Erythroblast (primary cell): Measurements from ENCODE around the gene KANSL1.

ENCODE experiments used
- DNase-seq, 2 experiments: peaks; one replicate each; lab custom pipeline; 2025; lab: John Stamatoyannopoulos, UW
- GATA1 ChIP-seq: IDR thresholded peaks from 2 replicates; pipeline ENCODE4 v1.6.1; 2011; ENCODE audit warnings: low read depth, mild to moderate bottlenecking, control low read depth, low read length, moderate library complexity
- POLR2A ChIP-seq: IDR thresholded peaks from 2 replicates; pipeline ENCODE4 v1.6.1; 2011; ENCODE audit warnings: mild to moderate bottlenecking, low read length

Gene KANSL1

DNA sequence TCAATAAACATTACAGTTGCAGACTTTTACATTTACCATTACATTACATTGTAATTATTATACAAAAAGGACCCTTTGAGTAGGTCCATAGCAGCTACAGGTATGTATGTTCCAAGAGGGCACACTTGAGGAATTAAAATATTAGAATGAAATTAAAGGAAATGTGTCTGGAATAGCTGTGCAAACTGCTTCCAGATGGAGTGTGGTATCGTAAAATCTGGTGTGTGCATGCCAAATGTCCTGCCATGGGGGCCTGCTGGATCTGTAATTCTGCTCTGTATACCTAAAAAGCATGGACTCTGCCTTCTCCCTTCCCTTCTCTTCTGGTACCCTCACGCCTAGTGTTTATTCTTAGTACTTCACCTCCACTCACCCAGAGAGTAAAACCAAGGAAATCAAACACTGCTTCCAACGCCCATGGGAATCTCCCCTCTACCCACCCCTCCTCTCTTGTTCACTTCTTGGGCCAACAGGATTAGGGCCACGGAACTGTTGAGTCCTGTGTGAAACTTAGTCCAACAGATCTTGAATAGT, 155.4 kb downstream of the KANSL1 start:
- no peak for TF ChIP-seq POLR2A
- no peak for DNase-seq

DNA sequence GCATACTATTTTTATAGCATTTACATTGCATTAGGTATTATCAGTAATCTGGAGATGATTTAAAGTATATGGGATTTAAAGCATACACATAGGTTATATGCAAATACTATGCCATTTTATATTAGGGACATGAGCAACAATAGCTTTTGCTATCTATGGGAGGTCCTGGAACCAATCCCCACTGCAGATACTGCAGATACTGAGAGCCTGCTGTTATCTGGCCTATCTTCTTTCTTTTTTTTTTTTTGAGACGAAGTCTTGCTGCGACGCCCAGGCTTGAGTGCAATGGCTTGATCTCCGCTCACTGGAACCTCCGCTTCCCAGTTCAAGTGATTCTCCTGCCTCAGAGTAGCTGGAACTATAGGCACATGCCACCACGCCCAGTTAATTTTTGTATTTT, 156.7 kb downstream of the KANSL1 start:
- DNase-seq: no peak
- no peak for TF ChIP-seq GATA1
- TF ChIP-seq POLR2A: no peak

DNA sequence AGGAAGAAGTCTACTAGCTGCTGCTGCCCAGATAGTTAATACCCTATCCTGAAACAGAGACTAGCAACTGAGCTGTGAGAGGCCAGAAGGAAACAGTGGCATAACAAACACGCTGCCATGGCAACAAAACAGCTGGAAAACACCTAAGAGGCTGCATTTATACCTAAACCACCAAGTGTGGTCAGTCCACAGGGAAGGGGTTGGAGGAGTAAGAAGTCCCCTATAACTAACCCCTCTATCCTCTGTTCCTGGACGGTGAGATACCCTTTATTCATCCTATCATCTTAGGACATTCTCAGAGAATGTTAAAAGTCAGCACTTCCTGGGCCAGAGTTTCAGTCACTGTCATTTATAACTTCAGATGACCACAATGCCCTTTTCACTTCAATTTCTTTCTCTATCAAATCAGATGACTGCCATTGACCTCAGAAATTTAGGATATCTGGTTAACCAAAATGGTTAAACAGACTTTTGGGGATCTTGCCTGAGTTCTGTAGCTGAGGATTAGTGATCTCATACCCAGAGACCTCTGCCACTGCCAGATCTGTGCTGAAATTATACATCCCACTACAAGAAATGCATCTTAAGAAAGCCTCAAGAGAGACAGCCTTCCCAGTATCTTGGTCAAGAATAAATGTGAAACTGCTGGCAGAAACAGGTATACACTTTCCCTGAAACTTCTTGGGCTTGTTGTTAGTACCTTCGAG, 158.0 kb downstream of the KANSL1 start:
- no peak for TF ChIP-seq POLR2A
- TF ChIP-seq GATA1: no peak
- no peak for DNase-seq

DNA sequence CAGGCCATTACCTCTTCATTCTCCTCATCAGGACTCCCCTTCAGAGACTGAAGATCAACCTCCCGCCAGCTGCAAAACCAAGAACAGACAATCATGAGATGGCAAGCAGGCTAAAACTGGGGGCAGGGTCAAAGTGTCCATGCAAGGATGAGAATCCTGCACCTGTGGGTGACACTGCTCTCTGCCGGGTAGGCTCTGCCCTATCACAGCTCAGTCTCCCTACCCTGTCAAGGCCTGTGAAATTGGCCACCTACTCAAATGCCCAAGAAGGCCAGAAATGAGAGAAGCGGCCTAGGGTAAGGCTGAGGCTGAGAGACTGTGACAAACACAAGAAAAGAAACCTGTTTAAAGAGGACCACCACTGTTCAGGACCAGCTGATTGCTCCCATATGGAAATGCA, 159.8 kb downstream of the KANSL1 start:
- no peak for TF ChIP-seq POLR2A
- TF ChIP-seq GATA1: no peak
- DNase-seq: no peak

DNA sequence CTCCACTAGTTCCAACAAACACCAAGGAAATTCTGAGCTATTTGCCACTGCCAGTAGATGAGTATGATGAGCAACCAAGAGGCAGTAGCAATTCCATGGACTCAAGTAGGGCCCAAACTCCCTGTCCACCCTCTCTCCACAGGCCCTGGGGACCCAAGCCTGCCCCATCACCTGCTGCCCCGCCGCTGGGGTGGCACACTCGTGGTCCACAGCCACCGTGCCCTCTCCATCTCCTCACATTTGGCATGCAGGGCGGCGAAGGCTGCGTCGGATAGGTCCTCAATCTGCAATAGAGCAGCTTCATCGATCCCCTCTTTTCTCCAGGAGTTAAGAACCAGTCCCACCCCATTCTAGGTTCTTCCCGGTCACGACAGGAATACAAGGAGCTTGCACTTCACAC, 160.3 kb downstream of the KANSL1 start:
- no peak for DNase-seq
- no peak for TF ChIP-seq GATA1
- no peak for TF ChIP-seq POLR2A

DNA sequence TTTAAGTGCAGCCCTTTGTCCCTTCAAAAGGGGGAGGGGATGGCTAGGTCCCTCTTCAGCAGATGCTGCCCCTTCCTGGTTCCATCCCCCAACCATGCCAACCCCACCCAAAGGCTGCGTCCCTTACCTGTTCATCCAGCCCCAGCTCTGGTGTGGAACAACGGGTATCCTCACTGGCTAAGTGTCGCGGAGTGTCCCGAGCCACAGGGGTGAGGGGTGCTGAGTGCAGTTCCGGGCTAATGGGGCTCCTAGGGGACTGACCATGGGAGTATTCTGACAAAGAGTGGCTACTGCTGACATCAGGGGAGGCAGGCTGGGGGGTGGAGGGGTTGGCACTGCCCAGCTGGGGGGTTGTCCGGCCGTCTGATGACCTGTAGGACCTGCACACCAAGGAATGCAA, 161.3 kb downstream of the KANSL1 start:
- TF ChIP-seq GATA1: no peak
- TF ChIP-seq POLR2A: no peak
- no peak for DNase-seq

DNA sequence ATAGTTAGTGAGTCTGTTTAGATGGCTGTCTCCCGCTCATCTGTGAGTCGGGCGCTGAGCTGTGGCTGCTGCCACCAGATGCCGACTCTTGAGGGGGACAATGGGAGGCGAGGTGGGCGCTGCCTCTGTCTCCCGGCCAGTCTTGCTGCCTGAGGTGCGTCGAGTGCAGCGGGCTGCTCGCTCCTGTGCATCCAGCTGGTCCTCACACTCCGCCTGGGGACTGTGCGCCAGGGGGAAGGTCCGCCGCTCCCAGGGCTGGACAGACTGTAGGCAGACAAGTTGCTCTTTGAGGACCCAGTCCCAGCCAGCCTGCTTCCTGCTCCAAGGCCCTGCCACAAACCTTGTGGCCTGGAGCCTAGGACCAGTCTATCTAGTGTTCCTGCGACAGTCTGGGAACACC, 161.8 kb downstream of the KANSL1 start:
- no peak for DNase-seq
- TF ChIP-seq POLR2A (no peak), GATA1 (no peak)

DNA sequence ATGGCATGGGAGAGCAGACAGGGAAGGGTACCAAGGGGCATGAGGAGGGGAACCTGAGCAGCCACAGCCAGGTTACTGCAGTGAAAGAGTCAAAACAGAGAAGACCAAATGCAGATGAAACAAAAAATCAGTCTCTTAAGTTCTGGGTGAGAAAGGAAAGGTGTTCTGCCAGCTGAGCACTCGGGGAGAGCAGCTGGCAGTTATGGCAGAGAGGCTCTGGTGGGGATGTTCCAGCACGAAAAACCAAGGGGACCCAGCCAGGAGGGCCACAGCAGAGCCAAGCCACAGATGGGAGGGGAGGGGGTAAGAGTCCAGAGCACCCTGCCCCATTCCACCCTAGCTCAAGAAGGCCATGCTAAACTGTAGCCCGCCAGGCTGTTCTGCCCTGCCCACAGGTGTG, 162.5 kb downstream of the KANSL1 start:
- TF ChIP-seq POLR2A (no peak), GATA1 (no peak)
- no peak for DNase-seq

DNA sequence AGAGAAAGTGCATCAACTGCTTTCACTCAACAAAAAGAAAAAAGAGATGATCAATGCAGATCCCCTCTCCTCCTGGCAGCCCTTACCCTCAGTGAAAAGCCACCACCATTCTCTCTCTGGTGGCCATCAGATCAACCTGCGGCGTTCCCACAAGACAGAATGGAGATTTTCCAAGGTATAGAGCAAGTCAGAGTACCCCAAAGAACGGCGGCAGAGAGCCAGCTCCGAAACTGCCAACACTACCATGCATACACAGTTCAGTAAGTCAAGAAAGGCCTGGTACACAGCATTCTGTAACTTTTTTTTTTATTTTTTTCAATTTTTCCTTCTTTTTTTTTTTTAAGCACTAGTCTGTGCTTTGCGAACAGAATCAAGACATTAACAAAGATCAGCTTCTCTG, 163.6 kb downstream of the KANSL1 start:
- DNase-seq: no peak
- no peak for TF ChIP-seq POLR2A
- TF ChIP-seq GATA1: no peak

DNA sequence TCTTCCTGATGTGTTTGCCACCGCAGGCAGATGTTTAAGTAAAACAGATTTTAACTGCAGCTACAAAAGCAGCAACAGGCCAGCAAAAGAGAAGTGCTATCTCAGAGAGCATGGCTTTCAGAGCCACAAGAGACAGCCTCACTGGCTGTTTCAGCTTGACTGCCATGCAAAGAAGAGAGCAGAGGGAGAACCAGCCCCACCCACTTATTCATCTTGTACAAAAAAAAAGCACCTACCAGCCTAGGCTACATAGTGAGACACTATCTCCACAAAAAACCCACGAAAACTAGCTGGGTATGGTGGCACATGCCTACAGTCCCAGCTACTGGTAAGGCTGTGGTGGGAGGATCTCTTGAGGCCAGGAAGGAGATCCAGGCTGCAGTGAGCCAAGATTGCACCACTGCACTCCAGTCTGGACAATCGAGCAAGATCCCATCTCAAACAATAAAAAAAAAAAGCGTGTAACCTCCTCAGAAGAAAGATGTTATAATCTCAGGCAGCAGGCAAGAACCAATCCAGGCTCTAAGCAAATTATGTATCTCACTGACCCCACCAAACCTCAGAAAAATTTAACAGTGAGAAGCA, 164.2 kb downstream of the KANSL1 start:
- TF ChIP-seq GATA1: no peak
- TF ChIP-seq POLR2A: no peak
- DNase-seq: no peak

DNA sequence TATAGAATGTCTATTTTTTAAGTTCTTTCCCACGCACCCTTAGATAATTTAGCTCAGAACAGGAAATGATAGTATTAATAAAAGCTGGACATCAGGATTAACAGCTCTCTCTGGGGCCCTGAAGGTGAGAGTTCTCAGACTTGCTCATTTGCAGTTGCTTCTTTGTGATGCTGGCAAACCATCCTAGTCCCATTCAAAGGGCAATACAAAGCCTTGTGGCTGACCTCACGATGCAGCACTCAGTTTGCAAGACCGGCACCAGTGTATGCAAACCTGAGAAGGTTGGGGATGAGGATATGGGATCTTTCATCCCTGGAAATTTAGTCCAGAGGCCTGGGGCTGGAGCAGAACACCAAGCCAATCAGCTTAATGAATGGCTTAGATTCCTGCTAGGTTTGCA, 164.9 kb downstream of the KANSL1 start:
- TF ChIP-seq GATA1 (no peak), POLR2A (no peak)
- DNase-seq: no peak

DNA sequence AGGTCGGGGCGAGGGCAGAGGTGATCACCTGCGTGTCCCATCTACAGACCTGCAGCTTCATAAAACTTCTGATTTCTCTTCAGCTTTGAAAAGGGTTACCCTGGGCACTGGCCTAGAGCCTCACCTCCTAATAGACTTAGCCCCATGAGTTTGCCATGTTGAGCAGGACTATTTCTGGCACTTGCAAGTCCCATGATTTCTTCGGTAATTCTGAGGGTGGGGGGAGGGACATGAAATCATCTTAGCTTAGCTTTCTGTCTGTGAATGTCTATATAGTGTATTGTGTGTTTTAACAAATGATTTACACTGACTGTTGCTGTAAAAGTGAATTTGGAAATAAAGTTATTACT, 165.3 kb downstream of the KANSL1 start:
- no peak for TF ChIP-seq GATA1
- no peak for TF ChIP-seq POLR2A
- no peak for DNase-seq

DNA sequence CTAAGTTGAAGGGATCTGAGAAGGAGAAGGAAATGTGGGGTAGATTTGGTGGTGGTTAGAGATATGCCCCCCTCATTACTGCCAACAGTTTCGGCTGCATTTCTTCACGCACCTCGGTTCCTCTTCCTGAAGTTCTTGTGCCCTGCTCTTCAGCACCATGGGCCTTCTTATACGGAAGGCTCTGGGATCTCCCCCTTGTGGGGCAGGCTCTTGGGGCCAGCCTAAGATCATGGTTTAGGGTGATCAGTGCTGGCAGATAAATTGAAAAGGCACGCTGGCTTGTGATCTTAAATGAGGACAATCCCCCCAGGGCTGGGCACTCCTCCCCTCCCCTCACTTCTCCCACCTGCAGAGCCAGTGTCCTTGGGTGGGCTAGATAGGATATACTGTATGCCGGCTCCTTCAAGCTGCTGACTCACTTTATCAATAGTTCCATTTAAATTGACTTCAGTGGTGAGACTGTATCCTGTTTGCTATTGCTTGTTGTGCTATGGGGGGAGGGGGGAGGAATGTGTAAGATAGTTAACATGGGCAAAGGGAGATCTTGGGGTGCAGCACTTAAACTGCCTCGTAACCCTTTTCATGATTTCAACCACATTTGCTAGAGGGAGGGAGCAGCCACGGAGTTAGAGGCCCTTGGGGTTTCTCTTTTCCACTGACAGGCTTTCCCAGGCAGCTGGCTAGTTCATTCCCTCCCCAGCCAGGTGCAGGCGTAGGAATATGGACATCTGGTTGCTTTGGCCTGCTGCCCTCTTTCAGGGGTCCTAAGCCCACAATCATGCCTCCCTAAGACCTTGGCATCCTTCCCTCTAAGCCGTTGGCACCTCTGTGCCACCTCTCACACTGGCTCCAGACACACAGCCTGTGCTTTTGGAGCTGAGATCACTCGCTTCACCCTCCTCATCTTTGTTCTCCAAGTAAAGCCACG, 165.9 kb downstream of the KANSL1 start:
- TF ChIP-seq GATA1 (no peak), POLR2A (no peak)
- no peak for DNase-seq

DNA sequence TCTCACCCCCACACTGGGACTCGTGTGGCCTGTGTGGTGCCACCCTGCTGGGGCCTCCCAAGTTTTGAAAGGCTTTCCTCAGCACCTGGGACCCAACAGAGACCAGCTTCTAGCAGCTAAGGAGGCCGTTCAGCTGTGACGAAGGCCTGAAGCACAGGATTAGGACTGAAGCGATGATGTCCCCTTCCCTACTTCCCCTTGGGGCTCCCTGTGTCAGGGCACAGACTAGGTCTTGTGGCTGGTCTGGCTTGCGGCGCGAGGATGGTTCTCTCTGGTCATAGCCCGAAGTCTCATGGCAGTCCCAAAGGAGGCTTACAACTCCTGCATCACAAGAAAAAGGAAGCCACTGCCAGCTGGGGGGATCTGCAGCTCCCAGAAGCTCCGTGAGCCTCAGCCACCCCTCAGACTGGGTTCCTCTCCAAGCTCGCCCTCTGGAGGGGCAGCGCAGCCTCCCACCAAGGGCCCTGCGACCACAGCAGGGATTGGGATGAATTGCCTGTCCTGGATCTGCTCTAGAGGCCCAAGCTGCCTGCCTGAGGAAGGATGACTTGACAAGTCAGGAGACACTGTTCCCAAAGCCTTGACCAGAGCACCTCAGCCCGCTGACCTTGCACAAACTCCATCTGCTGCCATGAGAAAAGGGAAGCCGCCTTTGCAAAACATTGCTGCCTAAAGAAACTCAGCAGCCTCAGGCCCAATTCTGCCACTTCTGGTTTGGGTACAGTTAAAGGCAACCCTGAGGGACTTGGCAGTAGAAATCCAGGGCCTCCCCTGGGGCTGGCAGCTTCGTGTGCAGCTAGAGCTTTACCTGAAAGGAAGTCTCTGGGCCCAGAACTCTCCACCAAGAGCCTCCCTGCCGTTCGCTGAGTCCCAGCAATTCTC, 166.8 kb downstream of the KANSL1 start:
- TF ChIP-seq POLR2A (no peak), GATA1 (no peak)
- no peak for DNase-seq
